ENCODE data around the gene FAM47B.

- TF ChIP-seq FOSL2 (IDR thresholded peaks at IDR 0.05; ENCODE audit: borderline replicate concordance, low read depth) (no peak), CTCF (IDR thresholded peaks at IDR 0.05) (no peak), IRF3 (IDR thresholded peaks at IDR 0.05; ENCODE audit: low read depth, low read length) (no peak), NRF1 (IDR thresholded peaks at IDR 0.05; ENCODE audit: low read depth, low read length) (no peak), NFIC (IDR thresholded peaks at IDR 0.05; ENCODE audit: borderline replicate concordance) (no peak), YY1 (IDR thresholded peaks at IDR 0.05; ENCODE audit: low read depth) (no peak), REST (IDR thresholded peaks at IDR 0.05; ENCODE audit: low read depth, low read length) (no peak), POLR2AphosphoS5 (IDR thresholded peaks at IDR 0.05; ENCODE audit: low read depth, low read length) (no peak), GABPA (IDR thresholded peaks at IDR 0.05; ENCODE audit: low read depth) (no peak)
These were observed 45.0 kb downstream of the FAM47B start for GRCh38 chrX:34987646-34988045.

Measured in SK-N-SH (cell line).